SKM-1 treated with dmso at 0.1 percent for 144 hours (cell line): ENCODE results near the gene G2E3.

Experiments
- DNase-seq: peaks from one replicate; lab custom pipeline; 2025; ENCODE audit not compliant: unreplicated experiment; lab: John Stamatoyannopoulos, UW

Gene G2E3

GRCh38 chr14:30648471-30648870 is 89.5 kb downstream of the G2E3 start:
- no peak for DNase-seq

DNA sequence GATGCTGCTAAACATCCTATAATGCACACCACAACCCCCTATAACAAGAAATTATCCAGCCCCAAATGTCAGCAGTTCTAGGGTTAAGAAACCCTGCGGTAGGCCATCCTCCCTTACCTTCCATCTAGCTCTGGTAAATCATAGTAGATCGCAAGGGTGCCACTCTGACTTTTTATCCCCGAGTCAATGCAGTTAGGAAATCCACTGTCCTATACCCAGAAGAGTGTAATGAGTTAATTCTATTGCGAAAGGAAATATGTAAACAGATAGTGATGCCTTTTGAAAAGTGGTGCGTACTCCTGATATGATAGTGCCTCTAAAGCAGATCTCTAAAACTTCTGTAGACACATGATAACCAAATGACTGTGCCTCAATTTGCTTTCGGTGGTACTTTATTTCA is 93.0 kb downstream of the G2E3 start:
- no peak for DNase-seq

- no peak for DNase-seq
Measured at GRCh38 chr14:30655124-30655523, 96.2 kb downstream of the G2E3 start.

GRCh38 chr14:30655658-30656057 is 96.7 kb downstream of the G2E3 start:
- DNase-seq, result no peak

DNA sequence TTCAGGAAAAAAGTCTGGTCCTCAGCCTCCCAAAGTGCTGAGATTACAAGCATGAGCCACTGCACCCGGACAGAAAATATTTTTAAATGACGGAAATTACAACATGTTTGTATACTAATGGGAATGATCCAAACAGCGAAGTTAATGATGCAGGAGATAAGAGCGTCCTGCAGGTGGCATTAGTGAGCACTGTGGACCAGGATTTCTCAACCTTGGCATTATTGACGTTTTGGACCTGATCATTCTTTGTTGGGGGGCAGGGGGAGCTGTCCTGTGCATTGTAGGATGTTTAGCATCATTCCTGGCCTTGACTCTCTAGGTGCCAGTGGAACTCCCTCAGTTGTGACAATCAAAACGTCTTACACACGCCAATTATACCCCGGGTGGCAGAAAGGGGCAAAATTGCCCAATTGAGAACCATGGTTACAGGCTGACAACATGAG is 97.3 kb downstream of the G2E3 start:
- no peak for DNase-seq

DNA sequence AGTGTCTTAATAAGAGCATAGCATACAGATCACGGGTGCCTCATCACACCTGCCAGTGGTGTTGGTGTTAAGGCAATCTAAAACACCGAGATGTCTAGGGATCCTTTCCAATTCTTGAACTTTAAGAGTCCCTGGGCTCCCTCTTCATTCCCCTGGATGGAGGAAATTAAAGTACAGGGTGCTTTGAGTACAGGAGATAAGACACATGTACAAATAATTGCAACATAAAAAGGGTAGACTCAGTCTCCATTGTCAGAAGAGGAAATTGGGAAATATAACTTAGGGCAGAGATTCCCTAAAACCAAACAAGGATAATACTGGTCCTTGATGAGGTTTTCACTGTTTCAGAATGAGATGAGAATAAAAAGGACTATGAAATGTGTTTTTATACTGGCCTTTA is 98.1 kb downstream of the G2E3 start:
- no peak for DNase-seq

DNA sequence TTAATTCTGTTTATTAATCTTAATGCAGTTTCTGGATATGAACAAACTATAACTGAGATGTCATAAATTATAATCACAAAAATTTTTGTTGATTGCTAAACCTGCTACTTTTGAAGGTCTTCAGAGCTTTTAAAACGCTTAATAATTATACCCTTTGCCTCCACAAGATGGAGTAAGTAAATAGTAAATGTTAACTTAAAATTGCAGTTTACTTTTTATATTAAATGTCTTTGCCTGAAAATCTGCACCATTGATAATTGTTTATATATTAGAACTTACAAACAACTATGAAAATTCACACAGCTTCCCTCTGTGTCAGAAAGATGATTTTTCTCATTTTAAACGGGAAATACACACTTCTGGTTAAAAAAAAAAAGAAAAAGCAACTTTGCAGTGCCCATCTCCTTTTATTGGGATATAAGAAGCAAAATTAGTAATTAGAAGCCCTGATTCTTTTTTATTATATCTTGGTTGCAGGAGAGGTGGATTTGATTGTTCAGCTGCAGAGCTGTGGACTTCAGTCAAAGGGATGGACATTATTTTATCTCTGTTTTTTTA is 98.7 kb downstream of the G2E3 start:
- DNase-seq, result no peak

DNA sequence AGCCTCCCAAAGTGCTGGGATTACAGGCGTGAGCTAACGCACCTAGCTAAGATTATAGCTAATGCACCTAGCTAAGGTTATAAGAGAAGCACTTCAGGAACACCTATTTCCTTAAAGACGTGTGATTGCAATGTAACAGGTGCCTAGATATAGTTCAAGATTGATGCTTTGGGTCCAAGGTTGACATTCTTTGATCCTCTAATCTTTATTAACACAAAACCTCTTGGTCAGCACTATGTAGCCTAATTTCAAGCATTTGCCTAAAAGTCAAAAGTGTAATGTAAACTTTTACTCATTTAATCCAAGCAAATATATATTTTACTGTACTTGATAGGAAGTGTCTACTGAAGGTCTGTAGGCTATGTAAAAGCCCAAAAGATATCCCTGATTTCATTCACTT is 99.7 kb downstream of the G2E3 start:
- no peak for DNase-seq

- no peak for DNase-seq
Measured at GRCh38 chr14:30669594-30669993, 110.6 kb downstream of the G2E3 start.
